ENCODE results near the gene KLHL3. TPM values are rescaled to one million over a fixed set of nuclear protein-coding genes. Genes with fewer than 3 reads are reported as not detected.

KLHL3 gene
- total RNA-seq, 4 donors from 2014 or later = 0.46 to 4.6 (median 1.7) TPM

DNA sequence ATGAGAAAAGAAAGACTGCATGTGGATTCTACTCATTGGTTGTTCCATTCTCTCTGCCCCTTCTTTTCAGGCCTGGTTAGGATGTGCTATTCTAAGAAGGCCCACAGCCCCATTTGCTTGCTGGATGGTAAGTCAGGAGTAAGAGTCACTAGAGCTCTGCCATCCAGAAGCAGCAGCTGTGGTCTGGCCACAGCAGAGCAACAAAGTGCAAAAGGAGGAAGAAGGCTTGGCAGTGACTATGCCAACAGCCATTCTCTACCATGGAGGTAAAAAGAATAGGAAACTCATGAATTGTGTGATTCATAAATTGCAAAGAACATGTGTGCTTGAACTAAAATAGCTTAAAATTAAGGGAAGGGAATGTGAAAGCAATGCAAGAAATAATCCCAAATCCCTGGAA, 20.9 kb downstream of the KLHL3 start:
- no peak overlapping the region for H3K27ac ChIP-seq
- DNase-seq = no peak
- no peaks in the 10 kb centered on the region for H3K27me3 ChIP-seq
- no peak for ATAC-seq
- no peak overlapping the region for H3K4me3 ChIP-seq
- in situ Hi-C loops (cut with MboI; ENCODE audit: low sequenced_read_pairs in 4 of 4) (no loop called here), intact Hi-C loops (cut with DNase I; ENCODE audit: low total_unique reads) (no loop called here)
- TF ChIP-seq, protein P1, sequence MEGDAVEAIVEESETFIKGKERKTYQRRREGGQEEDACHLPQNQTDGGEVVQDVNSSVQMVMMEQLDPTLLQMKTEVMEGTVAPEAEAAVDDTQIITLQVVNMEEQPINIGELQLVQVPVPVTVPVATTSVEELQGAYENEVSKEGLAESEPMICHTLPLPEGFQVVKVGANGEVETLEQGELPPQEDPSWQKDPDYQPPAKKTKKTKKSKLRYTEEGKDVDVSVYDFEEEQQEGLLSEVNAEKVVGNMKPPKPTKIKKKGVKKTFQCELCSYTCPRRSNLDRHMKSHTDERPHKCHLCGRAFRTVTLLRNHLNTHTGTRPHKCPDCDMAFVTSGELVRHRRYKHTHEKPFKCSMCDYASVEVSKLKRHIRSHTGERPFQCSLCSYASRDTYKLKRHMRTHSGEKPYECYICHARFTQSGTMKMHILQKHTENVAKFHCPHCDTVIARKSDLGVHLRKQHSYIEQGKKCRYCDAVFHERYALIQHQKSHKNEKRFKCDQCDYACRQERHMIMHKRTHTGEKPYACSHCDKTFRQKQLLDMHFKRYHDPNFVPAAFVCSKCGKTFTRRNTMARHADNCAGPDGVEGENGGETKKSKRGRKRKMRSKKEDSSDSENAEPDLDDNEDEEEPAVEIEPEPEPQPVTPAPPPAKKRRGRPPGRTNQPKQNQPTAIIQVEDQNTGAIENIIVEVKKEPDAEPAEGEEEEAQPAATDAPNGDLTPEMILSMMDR (IDR thresholded peaks at IDR 0.05 in 4 of 5, conservative IDR thresholded peaks at IDR 0.05 in 1 of 5) = no peak
- no peak for TF ChIP-seq POLR2A (IDR thresholded peaks at IDR 0.05)
- H3K4me1 ChIP-seq = no peaks in the 10 kb centered on the region
- H3K36me3 ChIP-seq = no peaks in the 10 kb centered on the region
- H3K9me3 ChIP-seq = no peaks in the 10 kb centered on the region

DNA sequence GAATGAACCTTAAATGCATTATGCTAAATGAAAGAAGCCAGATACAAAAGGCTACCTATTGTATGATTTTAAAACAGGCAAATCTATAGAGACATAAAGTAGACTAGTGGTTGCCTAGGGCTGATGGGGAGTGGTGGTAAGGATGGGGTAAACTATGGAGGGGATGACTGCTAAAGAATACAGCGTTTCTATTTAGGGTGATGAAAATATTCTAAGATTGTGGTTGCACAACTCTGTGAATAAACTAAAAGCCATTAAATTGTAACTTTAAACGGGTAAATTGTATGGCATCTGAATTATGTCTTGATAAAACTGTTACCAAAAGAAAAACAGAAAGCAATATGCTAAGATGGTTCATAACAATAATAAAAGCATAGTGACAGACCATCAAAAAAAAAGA, 21.4 kb downstream of the KLHL3 start:
- no peaks in the 10 kb centered on the region for H3K9me3 ChIP-seq
- no peaks in the 10 kb centered on the region for H3K36me3 ChIP-seq
- TF ChIP-seq, protein P1 (IDR thresholded peaks at IDR 0.05 in 4 of 5, conservative IDR thresholded peaks at IDR 0.05 in 1 of 5) = no peak
- no peak for TF ChIP-seq POLR2A (IDR thresholded peaks at IDR 0.05)
- DNase-seq (no peak), ATAC-seq (no peak)
- H3K4me3 ChIP-seq = no peak overlapping the region
- intact Hi-C loops (cut with DNase I; ENCODE audit: low total_unique reads) (no loop called here), in situ Hi-C loops (cut with MboI; ENCODE audit: low sequenced_read_pairs in 4 of 4) (no loop called here)
- no peaks in the 10 kb centered on the region for H3K4me1 ChIP-seq
- no peak overlapping the region for H3K27ac ChIP-seq
- no peaks in the 10 kb centered on the region for H3K27me3 ChIP-seq

- H3K36me3 ChIP-seq = no peaks in the 10 kb centered on the region
These were observed 23.7 kb downstream of the KLHL3 start for GRCh38 chr5:137712139-137712667.

GRCh38 chr5:137710086-137710485, 25.8 kb downstream of the KLHL3 start:
- Histone ChIP-seq H3K27me3 (no peaks in the 10 kb centered on the region), H3K27ac (no peak overlapping the region), H3K9me3 (no peaks in the 10 kb centered on the region), H3K4me1 (no peaks in the 10 kb centered on the region), H3K36me3 (no peaks in the 10 kb centered on the region), H3K4me3 (no peak overlapping the region)
- in situ Hi-C loops (cut with MboI; ENCODE audit: low sequenced_read_pairs in 4 of 4) (no loop called here), intact Hi-C loops (cut with DNase I; ENCODE audit: low total_unique reads) (no loop called here)
- no peak for DNase-seq
- ATAC-seq = no peak
- no peak for TF ChIP-seq POLR2A (IDR thresholded peaks at IDR 0.05)
- TF ChIP-seq, protein P1 (IDR thresholded peaks at IDR 0.05 in 4 of 5, conservative IDR thresholded peaks at IDR 0.05 in 1 of 5) = no peak

More at GRCh38 chr5:137712139-137712667, 23.7 kb downstream of the KLHL3 start:
- Histone ChIP-seq H3K27me3 (no peaks in the 10 kb centered on the region), H3K27ac (no peak overlapping the region), H3K4me1 (no peaks in the 10 kb centered on the region), H3K4me3 (no peak overlapping the region), H3K9me3 (no peaks in the 10 kb centered on the region)
- ATAC-seq (no peak), DNase-seq (no peak)
- intact Hi-C loops (cut with DNase I; ENCODE audit: low total_unique reads) = no loop called here
- TF ChIP-seq, protein P1 (IDR thresholded peaks at IDR 0.05 in 4 of 5, conservative IDR thresholded peaks at IDR 0.05 in 1 of 5) = no peak
- no peak for TF ChIP-seq POLR2A (IDR thresholded peaks at IDR 0.05)
- in situ Hi-C loops (cut with MboI; ENCODE audit: low sequenced_read_pairs in 4 of 4) = no loop called here
